GM12891 (cell line): ENCODE results near the gene SLC5A1.

ENCODE experiments used
- DNase-seq: peaks from one replicate; pipeline ENCODE4 v3.0.0; 2011; ENCODE audit warnings: low spot score; ENCODE audit not compliant: insufficient read length
- FAIRE-seq: peaks from 2 replicates; lab custom pipeline; 2011; peaks lifted over from hg19 to GRCh38; lab: Jason Lieb, UNC
- PAX5 ChIP-seq: IDR thresholded peaks from 2 replicates; pipeline ENCODE4 v1.6.1; 2011; ENCODE audit warnings: low read length, moderate library complexity, mild to moderate bottlenecking; ENCODE audit not compliant: insufficient read depth, severe bottlenecking
- POLR2A ChIP-seq: IDR thresholded peaks from 2 replicates; pipeline ENCODE4 v1.6.1; 2011; ENCODE audit warnings: low read depth, low read length, control low read depth
- POLR2AphosphoS5 ChIP-seq: IDR thresholded peaks from 2 replicates; pipeline ENCODE4 v1.6.1; 2011; ENCODE audit warnings: low read depth, low read length, control low read depth
- POU2F2 ChIP-seq: IDR thresholded peaks from 2 replicates; pipeline ENCODE4 v1.6.1; 2011; ENCODE audit warnings: low read depth, mild to moderate bottlenecking, control low read depth, low read length, moderate library complexity
- SPI1 ChIP-seq: IDR thresholded peaks from 2 replicates; pipeline ENCODE4 v1.6.1; 2011; ENCODE audit warnings: low read depth, low read length, control low read depth
- TAF1 ChIP-seq: IDR thresholded peaks from 2 replicates; pipeline ENCODE4 v1.6.1; 2011; ENCODE audit warnings: low read depth, low read length, control low read depth

Gene SLC5A1

GRCh38 chr22:32023251-32023827 is 19.7 kb upstream of the SLC5A1 start:
- TF ChIP-seq PAX5: no peak
- no peak for DNase-seq
- no peak for FAIRE-seq

GRCh38 chr22:32024796-32025195 is 18.3 kb upstream of the SLC5A1 start:
- FAIRE-seq (no peak), DNase-seq (no peak)
- no peak for TF ChIP-seq POU2F2
- no peak for TF ChIP-seq PAX5
- TF ChIP-seq POLR2A: no peak
- TF ChIP-seq POLR2AphosphoS5: no peak
- no peak for TF ChIP-seq SPI1
- no peak for TF ChIP-seq TAF1

- DNase-seq (no peak), FAIRE-seq (no peak)
- TF ChIP-seq SPI1 (no peak), POLR2A (no peak), POLR2AphosphoS5 (no peak), POU2F2 (no peak), TAF1 (no peak), PAX5 (no peak)
Measured at GRCh38 chr22:32030518-32031247, 12.4 kb upstream of the SLC5A1 start.

- no peak for TF ChIP-seq TAF1
- TF ChIP-seq POU2F2: no peak
- no peak for TF ChIP-seq SPI1
- TF ChIP-seq POLR2AphosphoS5: no peak
- TF ChIP-seq PAX5: no peak
- TF ChIP-seq POLR2A: no peak
- no peak for DNase-seq
- FAIRE-seq: no peak
Measured at GRCh38 chr22:32031466-32031865, 11.6 kb upstream of the SLC5A1 start.

- FAIRE-seq: no peak
- no peak for DNase-seq
- TF ChIP-seq POU2F2 (no peak), POLR2A (no peak), TAF1 (no peak), POLR2AphosphoS5 (no peak), PAX5 (no peak), SPI1 (no peak)
Measured at GRCh38 chr22:32034275-32034674, 8.8 kb upstream of the SLC5A1 start.

- DNase-seq (no peak), FAIRE-seq (no peak)
- no peak for TF ChIP-seq POU2F2
- no peak for TF ChIP-seq PAX5
- TF ChIP-seq SPI1: no peak
- TF ChIP-seq TAF1: no peak
Measured at GRCh38 chr22:32037236-32037635, 5.8 kb upstream of the SLC5A1 start.

- TF ChIP-seq POLR2A: no peak
- TF ChIP-seq SPI1: no peak
- no peak for TF ChIP-seq POLR2AphosphoS5
- TF ChIP-seq TAF1: no peak
- TF ChIP-seq PAX5: no peak
- no peak for TF ChIP-seq POU2F2
- FAIRE-seq (no peak), DNase-seq (no peak)
Measured at GRCh38 chr22:32040324-32040904, 2.6 kb upstream of the SLC5A1 start.

- DNase-seq (no peak), FAIRE-seq (no peak)
- TF ChIP-seq POLR2AphosphoS5 (no peak), POLR2A (no peak), POU2F2 (no peak), PAX5 (no peak), SPI1 (no peak), TAF1 (no peak)
Measured at GRCh38 chr22:32043391-32043790, 330 bp downstream of the SLC5A1 start.

- TF ChIP-seq PAX5 (no peak), POU2F2 (no peak), POLR2A (no peak), POLR2AphosphoS5 (no peak), TAF1 (no peak), SPI1 (no peak)
- DNase-seq (no peak), FAIRE-seq (no peak)
Measured at GRCh38 chr22:32044477-32044876, 1.4 kb downstream of the SLC5A1 start.

GRCh38 chr22:32044913-32045312 is 1.9 kb downstream of the SLC5A1 start:
- FAIRE-seq: no peak
- TF ChIP-seq POLR2A: no peak
- TF ChIP-seq POU2F2: no peak
- TF ChIP-seq TAF1: no peak
- no peak for TF ChIP-seq PAX5
- TF ChIP-seq SPI1: no peak
- no peak for TF ChIP-seq POLR2AphosphoS5
- DNase-seq: no peak
